ENCODE data around the gene TRAF7.

Gene TRAF7

GRCh38 chr16:2147981-2148671 lies 7.5 kb upstream of the TRAF7 start, which contains the start of gene RAB26:
Gene RAB26 (plus strand): TSS chr16:2148625. CDS start chr16:2148784, 159 bp downstream.
- peak; percentile 93 for DNase-seq (ENCODE audit: low spot score)

GRCh38 chr16:2148714-2149629 lies 6.6 kb upstream of the TRAF7 start:
- DNase-seq (ENCODE audit: low spot score): no peak

DNA sequence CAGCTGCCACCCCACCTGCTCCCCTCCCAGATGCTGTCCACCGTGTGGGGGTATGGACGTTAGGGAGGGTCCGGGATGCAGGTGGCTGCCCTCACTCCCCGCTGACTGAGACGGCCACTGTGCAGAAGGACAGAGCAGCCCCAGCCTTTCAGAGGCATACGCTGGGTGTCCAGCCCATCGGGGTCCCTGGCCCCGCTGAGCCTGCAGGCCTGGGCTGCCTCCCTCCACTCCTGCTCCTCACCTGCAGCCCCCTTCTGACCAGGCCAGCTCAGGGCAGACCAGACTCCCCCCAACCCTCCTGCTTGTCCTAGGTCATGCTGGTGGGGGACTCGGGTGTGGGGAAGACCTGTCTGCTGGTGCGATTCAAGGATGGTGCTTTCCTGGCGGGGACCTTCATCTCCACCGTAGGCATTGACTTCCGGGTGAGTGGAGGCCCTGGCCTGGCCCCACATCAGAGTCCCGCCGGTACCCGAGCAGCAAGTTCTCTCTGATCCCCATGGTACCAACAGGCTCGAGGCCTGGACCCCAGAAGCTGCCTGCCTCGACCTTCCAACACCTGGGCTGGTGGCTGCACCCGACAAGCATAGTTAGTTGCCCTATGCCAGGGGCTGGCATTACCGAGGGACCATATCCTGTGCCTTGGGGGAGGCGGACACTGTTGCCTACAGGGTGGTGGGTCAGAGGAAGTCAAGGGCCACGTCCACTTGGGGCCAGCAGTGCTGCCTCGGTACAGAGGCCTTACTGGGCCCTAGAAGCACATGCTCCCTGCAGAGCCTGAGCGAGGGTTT lies 5.8 kb upstream of the TRAF7 start:
- no peak for DNase-seq (ENCODE audit: low spot score)

GRCh38 chr16:2150418-2151187 lies 5.0 kb upstream of the TRAF7 start:
- no peak for DNase-seq (ENCODE audit: low spot score)

DNA sequence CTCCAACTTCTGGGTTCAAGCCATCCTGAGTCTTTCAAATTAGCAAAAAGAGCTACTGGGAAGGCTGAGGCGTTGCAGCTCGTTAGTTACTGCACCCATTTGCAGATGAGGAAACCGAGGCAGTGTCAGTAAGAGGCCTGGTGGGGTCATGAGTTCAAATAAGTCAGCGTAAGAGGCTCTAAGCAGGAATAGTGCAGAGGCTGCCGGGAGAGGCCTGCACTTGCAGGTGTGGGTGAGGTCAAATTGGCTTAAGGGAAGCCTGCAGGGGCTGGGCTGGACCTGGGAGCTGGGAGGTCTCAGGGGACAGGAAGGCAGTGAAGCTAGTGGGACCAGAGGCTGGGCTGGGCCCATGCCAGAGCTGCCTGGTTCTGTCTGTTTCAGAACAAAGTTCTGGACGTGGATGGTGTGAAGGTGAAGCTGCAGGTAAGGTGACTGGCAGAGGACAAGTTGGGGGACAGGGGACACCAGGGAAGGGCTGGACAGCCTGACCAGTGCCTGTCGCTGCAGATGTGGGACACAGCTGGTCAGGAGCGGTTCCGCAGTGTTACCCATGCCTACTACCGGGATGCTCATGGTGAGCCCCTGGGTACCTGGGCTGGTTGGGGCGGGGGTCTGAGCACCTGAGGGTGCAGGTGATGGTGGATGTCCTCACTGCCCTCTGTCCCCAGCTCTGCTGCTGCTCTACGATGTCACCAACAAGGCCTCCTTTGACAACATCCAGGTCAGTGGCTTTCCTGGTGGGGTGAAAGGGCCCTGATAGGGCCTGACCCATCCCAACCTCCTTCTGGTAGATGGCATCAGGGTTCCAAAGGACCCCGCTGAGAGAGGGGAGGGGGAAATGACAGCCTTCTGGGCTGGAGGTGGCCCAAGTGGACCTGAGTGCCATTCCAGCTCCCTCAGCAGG lies 4.1 kb upstream of the TRAF7 start:
- no peak for DNase-seq (ENCODE audit: low spot score)

- no peak for DNase-seq (ENCODE audit: low spot score)
These were observed 2.7 kb upstream of the TRAF7 start for GRCh38 chr16:2152695-2153506.

DNA sequence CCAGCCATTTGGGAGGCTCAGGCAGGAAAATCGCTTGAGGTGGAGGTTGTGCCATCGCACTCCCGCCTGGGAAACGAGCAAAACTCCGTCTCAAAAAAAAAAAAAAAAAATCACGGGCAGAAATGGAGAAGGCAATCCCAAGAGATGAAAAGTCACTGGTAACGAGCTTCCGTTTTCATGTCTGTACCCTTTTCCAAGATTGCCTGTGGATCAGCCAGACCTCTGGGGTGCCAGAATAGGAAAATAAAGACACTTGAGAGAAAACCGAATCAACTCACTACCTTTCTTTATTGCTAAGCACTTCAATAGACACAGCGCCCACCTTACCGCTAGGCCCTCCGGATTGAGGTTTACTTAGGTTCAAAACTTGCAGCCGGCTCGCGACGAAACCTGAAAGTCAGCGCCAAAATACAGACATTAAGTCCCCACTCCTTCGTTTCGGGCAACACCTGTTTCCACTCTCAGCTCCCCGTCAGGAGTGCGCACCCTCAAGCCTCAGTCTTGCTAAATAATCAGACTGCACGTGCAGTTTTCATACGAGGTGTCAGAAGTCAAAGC lies 970 bp upstream of the TRAF7 start:
- DNase-seq (ENCODE audit: low spot score): no peak

- DNase-seq (ENCODE audit: low spot score): no peak
These were observed 631 bp downstream of the TRAF7 start for GRCh38 chr16:2155977-2156848.

DNA sequence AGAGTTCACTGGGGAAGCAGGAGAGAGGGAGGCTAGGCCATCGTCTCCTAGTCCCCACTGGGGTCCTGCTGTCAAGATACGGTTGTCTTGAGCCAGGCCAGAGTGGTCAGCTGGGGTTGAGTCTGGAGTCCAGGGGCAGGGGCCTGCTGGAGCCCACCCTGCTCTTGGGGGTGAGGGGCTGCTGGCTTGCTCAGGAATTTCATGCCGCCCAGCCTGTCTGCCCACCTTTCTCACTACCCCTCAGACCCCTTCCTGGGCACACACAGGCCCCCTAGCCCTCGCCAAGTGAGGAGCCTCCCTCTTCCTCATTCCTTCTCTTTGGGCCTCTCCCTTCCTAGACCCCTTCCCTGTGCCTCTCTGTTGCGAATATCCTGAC lies 1.3 kb downstream of the TRAF7 start:
- no peak for DNase-seq (ENCODE audit: low spot score)

DNA sequence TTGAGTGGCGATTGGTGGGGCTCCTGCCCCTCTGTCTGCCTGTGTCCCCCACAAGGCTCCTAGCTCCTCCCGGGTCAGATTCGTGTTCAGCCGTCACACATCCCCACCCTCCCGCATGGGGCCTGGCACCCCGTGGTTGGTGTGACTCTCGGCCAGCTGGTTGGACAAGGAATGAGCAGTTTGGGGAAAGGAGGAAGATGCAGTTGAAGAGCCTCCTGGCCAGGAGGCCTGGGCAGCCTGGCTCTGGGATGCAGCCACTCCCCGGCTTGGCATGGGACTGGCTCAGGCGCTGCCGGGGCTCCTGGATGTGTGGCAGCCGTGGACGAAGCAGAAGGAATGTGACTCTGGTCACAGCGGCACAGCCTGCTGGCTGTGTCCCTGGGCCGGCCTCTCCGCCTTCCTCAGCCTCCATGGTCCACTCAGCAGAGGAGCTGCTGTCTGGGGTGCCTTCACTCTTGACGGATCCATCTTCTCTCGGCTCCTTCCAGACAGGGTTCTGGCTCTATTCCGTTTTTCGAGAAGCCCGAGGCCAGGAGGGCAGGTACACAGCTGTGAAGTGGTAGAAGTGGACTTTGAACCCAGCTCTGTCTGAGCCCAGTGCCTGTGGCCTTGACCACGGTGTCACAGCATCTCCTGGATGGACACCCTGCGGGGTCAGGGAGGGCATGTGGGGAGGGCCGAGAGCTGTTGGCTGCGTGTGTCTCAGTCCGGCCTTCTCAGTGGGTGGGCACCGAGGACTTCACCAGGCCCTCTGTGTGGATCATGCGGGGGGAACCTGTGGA lies 2.1 kb downstream of the TRAF7 start:
- DNase-seq (ENCODE audit: low spot score): peak; percentile 93

GRCh38 chr16:2158262-2158638 lies 2.7 kb downstream of the TRAF7 start:
- no peak for DNase-seq (ENCODE audit: low spot score)

DNA sequence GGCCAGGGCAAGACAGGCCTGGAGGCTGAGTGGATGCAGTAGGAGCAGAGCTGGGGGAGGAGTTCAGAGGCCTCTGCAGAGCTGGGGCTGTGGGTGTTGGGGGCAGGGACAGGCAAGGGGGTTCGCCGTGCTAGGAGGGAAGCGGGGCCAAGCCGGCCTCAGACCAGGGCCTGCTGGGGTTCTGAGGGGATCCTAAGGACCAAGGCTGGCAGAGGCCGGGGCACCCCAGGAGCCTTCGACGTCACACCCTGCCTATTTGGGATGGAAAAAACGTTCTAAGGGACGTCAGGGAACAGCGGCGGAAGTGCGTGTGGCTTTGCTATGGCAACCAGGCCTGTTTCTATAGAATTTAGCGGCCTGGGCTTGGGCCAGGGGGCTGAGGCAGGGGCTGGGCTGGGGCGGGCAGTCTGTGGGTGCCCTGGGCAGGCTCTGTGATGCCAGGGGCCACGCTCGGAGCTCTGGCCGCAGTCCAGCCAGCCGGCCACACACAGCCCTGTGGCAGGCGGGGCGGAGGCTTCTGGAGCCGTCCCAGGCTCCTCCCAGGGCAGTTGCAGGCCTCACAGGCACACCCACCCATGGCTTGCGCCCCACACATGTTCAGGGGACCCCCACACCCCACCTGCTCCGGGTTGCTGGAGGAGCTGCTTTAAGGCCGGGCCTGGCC lies 3.7 kb downstream of the TRAF7 start:
- no peak for DNase-seq (ENCODE audit: low spot score)

DNA sequence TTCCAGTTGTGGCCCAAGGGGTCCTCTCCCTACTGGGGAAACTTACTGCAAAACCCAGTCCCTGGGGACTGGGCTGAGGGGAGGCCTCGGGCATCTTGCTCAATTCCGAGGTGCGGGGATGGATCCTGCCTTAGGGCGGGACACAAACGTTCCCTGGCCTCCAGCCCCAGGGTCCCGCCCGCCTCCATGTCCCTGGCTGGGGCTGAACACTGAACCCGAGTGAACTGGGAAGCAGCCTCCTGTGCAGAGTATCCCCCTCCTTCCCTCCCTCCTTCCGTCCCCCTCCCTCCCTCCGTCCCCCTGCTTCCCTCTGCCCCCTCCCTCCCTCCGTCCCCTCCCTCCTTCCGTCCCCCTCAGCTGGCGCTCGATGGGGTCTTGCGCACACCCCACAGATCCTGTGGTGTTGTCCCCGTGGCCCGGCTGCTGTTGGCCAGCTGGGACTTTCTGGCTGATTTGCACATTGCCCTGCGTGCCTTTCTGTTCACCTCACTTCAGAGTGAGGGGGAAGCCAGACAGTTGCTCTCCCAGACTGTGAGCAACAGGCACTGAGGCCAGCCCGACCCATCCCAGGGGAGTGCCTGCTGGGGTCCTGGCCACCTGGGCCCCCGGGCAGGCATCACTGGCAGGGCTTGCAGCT lies 5.5 kb downstream of the TRAF7 start:
- DNase-seq (ENCODE audit: low spot score): no peak

GRCh38 chr16:2161911-2162310 lies 6.3 kb downstream of the TRAF7 start:
- no peak for DNase-seq (ENCODE audit: low spot score)

DNA sequence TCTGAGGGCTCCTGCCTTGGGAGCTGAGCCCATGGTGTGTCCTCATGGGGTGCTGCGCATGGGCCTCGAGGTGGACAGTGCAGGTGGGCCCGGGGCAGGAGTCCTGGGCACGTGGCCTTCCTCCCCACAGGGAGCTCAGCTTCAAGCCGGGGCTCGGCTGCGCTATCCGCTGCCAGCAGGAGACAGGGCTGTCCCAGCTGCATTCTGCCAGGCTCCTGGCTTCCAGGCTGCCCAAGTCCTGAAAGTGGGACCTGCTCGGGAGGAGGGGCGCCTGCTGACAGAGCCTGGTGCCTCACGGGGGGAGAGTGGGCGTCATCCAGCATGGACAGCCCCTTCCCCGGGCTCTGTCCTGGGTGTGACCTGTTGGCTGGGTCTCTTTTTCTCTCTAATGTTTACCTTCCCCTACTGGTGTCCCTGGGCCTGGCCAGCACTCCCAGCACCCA lies 7.1 kb downstream of the TRAF7 start:
- no peak for DNase-seq (ENCODE audit: low spot score)

DNA sequence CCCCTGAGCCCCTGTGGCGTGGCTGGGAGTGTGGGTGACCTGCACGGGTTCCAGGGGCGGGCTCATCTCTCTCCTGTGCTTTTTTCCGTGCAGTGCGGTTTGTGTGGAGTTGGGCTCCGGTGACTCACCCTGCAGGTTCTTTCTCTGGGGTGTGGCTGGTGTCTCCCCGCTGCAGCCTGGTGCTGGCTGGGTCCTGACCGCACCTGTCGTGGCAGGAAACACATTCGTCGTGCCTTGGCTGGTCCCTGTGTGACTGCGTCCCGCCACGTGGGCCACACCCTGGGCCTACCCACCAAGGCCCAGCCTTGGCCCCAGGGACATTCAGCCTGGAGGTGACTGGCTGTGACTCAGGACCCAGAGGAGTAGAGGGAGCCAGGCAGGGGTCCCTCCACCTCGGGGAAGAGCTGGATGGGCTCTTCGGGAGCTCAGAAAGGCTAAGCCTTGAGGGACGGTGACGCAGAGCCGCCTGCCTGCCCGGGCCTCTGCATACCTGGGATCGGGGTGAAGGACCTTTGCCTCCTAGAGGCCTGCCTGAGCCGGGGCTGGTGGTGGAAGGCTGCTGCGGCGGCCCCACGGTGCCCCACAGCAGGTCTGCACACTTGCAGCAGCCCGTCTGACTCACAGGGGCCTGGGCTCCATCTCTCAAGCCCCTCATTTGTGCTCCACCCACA lies 7.8 kb downstream of the TRAF7 start:
- DNase-seq (ENCODE audit: low spot score): no peak
